Smooth muscle cell of the brain vasculature (primary cell): ENCODE data around the gene CRACR2A.

Experiments
- DNase-seq: peaks from one replicate; pipeline ENCODE4 v3.0.0-alpha.2; 2012; ENCODE audit warnings: low read depth, low spot score

The CRACR2A gene

GRCh38 chr12:3565985-3566384 lies 186.9 kb downstream of the CRACR2A start:
- no peak for DNase-seq
